ENCODE measurements around the gene SLC22A16. TPM values are rescaled to one million over a fixed set of nuclear protein-coding genes. Genes with fewer than 3 reads are reported as not detected.
"Not testable (repeated sequence)": the region's sequence is repeated elsewhere in the genome, so short reads cannot be mapped to it uniquely, and the experiment has no call there.

SLC22A16 gene
- polyA plus RNA-seq, 2 donors = not detected

GRCh38 chr6:110517034-110517433 is 40.6 kb upstream of the SLC22A16 start:
- Histone ChIP-seq H3K36me3 (ENCODE audit: control insufficient read depth in 2 of 2, insufficient read depth in 2 of 2, low read length in 1 of 2) (no peaks in the 10 kb centered on the region), H3K27ac (ENCODE audit: low read depth in 2 of 2, low read length in 1 of 2) (no peak overlapping the region), H3K4me1 (ENCODE audit: control insufficient read depth in 2 of 2, insufficient read depth in 2 of 2, low read length in 1 of 2) (no peaks in the 10 kb centered on the region), H3K4me3 (ENCODE audit: low read depth in 1 of 2, low read length in 2 of 2) (no peak overlapping the region), H3K27me3 (ENCODE audit: control insufficient read depth in 1 of 2, insufficient read depth in 2 of 2, low read length in 2 of 2) (peaks cover 0 to 3% of the 10 kb centered on the region in 2 donors), H3K9me3 (ENCODE audit: control insufficient read depth in 2 of 2, insufficient read depth in 1 of 2, low read depth in 1 of 2, low read length in 1 of 2) (no peaks in the 10 kb centered on the region)
- 32 to 49% methylated on average over 2 of the region's 2 CpGs for WGBS, 2 donors

GRCh38 chr6:110514818-110515217 is 38.4 kb upstream of the SLC22A16 start:
- Histone ChIP-seq H3K36me3 (ENCODE audit: control insufficient read depth in 2 of 2, insufficient read depth in 2 of 2, low read length in 1 of 2) (no peaks in the 10 kb centered on the region), H3K4me3 (ENCODE audit: low read depth in 1 of 2, low read length in 2 of 2) (no peak overlapping the region), H3K4me1 (ENCODE audit: control insufficient read depth in 2 of 2, insufficient read depth in 2 of 2, low read length in 1 of 2) (no peaks in the 10 kb centered on the region), H3K27ac (ENCODE audit: low read depth in 2 of 2, low read length in 1 of 2) (no peak overlapping the region), H3K27me3 (ENCODE audit: control insufficient read depth in 1 of 2, insufficient read depth in 2 of 2, low read length in 2 of 2) (no peaks in the 10 kb centered on the region), H3K9me3 (ENCODE audit: control insufficient read depth in 2 of 2, insufficient read depth in 1 of 2, low read depth in 1 of 2, low read length in 1 of 2) (no peaks in the 10 kb centered on the region)
- WGBS, 2 donors = 68 to 75% methylated on average over 4 of the region's 4 CpGs

GRCh38 chr6:110512991-110513390 is 36.6 kb upstream of the SLC22A16 start:
- H3K27ac ChIP-seq (ENCODE audit: low read depth in 2 of 2, low read length in 1 of 2) = no peak overlapping the region
- no peaks in the 10 kb centered on the region for H3K9me3 ChIP-seq (ENCODE audit: control insufficient read depth in 2 of 2, insufficient read depth in 1 of 2, low read depth in 1 of 2, low read length in 1 of 2)

GRCh38 chr6:110512549-110512948 is 36.1 kb upstream of the SLC22A16 start:
- H3K27me3 ChIP-seq (ENCODE audit: control insufficient read depth in 1 of 2, insufficient read depth in 2 of 2, low read length in 2 of 2); H3K9me3 ChIP-seq (ENCODE audit: control insufficient read depth in 2 of 2, insufficient read depth in 1 of 2, low read depth in 1 of 2, low read length in 1 of 2); H3K4me3 ChIP-seq (ENCODE audit: low read depth in 1 of 2, low read length in 2 of 2); H3K4me1 ChIP-seq (ENCODE audit: control insufficient read depth in 2 of 2, insufficient read depth in 2 of 2, low read length in 1 of 2); H3K36me3 ChIP-seq (ENCODE audit: control insufficient read depth in 2 of 2, insufficient read depth in 2 of 2, low read length in 1 of 2); H3K27ac ChIP-seq (ENCODE audit: low read depth in 2 of 2, low read length in 1 of 2): not testable (repeated sequence)

More at GRCh38 chr6:110512991-110513390, 36.6 kb upstream of the SLC22A16 start:
- Histone ChIP-seq H3K36me3 (ENCODE audit: control insufficient read depth in 2 of 2, insufficient read depth in 2 of 2, low read length in 1 of 2) (no peaks in the 10 kb centered on the region), H3K4me1 (ENCODE audit: control insufficient read depth in 2 of 2, insufficient read depth in 2 of 2, low read length in 1 of 2) (peaks cover 0 to 3% of the 10 kb centered on the region in 2 donors), H3K4me3 (ENCODE audit: low read depth in 1 of 2, low read length in 2 of 2) (no peak overlapping the region), H3K27me3 (ENCODE audit: control insufficient read depth in 1 of 2, insufficient read depth in 2 of 2, low read length in 2 of 2) (no peaks in the 10 kb centered on the region)

- no peaks in the 10 kb centered on the region for H3K36me3 ChIP-seq (ENCODE audit: control insufficient read depth in 2 of 2, insufficient read depth in 2 of 2, low read length in 1 of 2)
- no peaks in the 10 kb centered on the region for H3K27me3 ChIP-seq (ENCODE audit: control insufficient read depth in 1 of 2, insufficient read depth in 2 of 2, low read length in 2 of 2)
- H3K4me1 ChIP-seq (ENCODE audit: control insufficient read depth in 2 of 2, insufficient read depth in 2 of 2, low read length in 1 of 2) = peaks cover 0 to 3% of the 10 kb centered on the region in 2 donors
- no peaks in the 10 kb centered on the region for H3K9me3 ChIP-seq (ENCODE audit: control insufficient read depth in 2 of 2, insufficient read depth in 1 of 2, low read depth in 1 of 2, low read length in 1 of 2)
- no peak overlapping the region for H3K4me3 ChIP-seq (ENCODE audit: low read depth in 1 of 2, low read length in 2 of 2)
- WGBS, 2 donors = 90 to 97% methylated on average over 1 of the region's 1 CpG
- no peak overlapping the region for H3K27ac ChIP-seq (ENCODE audit: low read depth in 2 of 2, low read length in 1 of 2)
Measured at GRCh38 chr6:110511401-110511800, 35.0 kb upstream of the SLC22A16 start.

- Histone ChIP-seq H3K4me1 (ENCODE audit: control insufficient read depth in 2 of 2, insufficient read depth in 2 of 2, low read length in 1 of 2) (peaks cover 0 to 3% of the 10 kb centered on the region in 2 donors), H3K36me3 (ENCODE audit: control insufficient read depth in 2 of 2, insufficient read depth in 2 of 2, low read length in 1 of 2) (no peaks in the 10 kb centered on the region), H3K4me3 (ENCODE audit: low read depth in 1 of 2, low read length in 2 of 2) (no peak overlapping the region), H3K27ac (ENCODE audit: low read depth in 2 of 2, low read length in 1 of 2) (no peak overlapping the region), H3K27me3 (ENCODE audit: control insufficient read depth in 1 of 2, insufficient read depth in 2 of 2, low read length in 2 of 2) (no peaks in the 10 kb centered on the region), H3K9me3 (ENCODE audit: control insufficient read depth in 2 of 2, insufficient read depth in 1 of 2, low read depth in 1 of 2, low read length in 1 of 2) (no peaks in the 10 kb centered on the region)
- WGBS, 2 donors = 48 to 67% methylated on average over 1 of the region's 1 CpG
Measured at GRCh38 chr6:110509617-110510241, 33.3 kb upstream of the SLC22A16 start.

GRCh38 chr6:110504891-110505290 is 28.5 kb upstream of the SLC22A16 start:
- H3K9me3 ChIP-seq (ENCODE audit: control insufficient read depth in 2 of 2, insufficient read depth in 1 of 2, low read depth in 1 of 2, low read length in 1 of 2); H3K27me3 ChIP-seq (ENCODE audit: control insufficient read depth in 1 of 2, insufficient read depth in 2 of 2, low read length in 2 of 2); H3K27ac ChIP-seq (ENCODE audit: low read depth in 2 of 2, low read length in 1 of 2); H3K4me3 ChIP-seq (ENCODE audit: low read depth in 1 of 2, low read length in 2 of 2); H3K4me1 ChIP-seq (ENCODE audit: control insufficient read depth in 2 of 2, insufficient read depth in 2 of 2, low read length in 1 of 2); H3K36me3 ChIP-seq (ENCODE audit: control insufficient read depth in 2 of 2, insufficient read depth in 2 of 2, low read length in 1 of 2): not testable (repeated sequence)
- 70 to 83% methylated on average over 2 of the region's 2 CpGs for WGBS, 2 donors

GRCh38 chr6:110495949-110496348 is 19.5 kb upstream of the SLC22A16 start:
- no peaks in the 10 kb centered on the region for H3K36me3 ChIP-seq (ENCODE audit: control insufficient read depth in 2 of 2, insufficient read depth in 2 of 2, low read length in 1 of 2)
- 85 to 90% methylated on average over 4 of the region's 4 CpGs for WGBS, 2 donors
- no peaks in the 10 kb centered on the region for H3K27me3 ChIP-seq (ENCODE audit: control insufficient read depth in 1 of 2, insufficient read depth in 2 of 2, low read length in 2 of 2)
- peaks cover 0 to 2% of the 10 kb centered on the region in 2 donors for H3K9me3 ChIP-seq (ENCODE audit: control insufficient read depth in 2 of 2, insufficient read depth in 1 of 2, low read depth in 1 of 2, low read length in 1 of 2)
- no peaks in the 10 kb centered on the region for H3K4me1 ChIP-seq (ENCODE audit: control insufficient read depth in 2 of 2, insufficient read depth in 2 of 2, low read length in 1 of 2)
- no peak overlapping the region for H3K27ac ChIP-seq (ENCODE audit: low read depth in 2 of 2, low read length in 1 of 2)
- no peak overlapping the region for H3K4me3 ChIP-seq (ENCODE audit: low read depth in 1 of 2, low read length in 2 of 2)

- Histone ChIP-seq H3K4me1 (ENCODE audit: control insufficient read depth in 2 of 2, insufficient read depth in 2 of 2, low read length in 1 of 2) (no peaks in the 10 kb centered on the region), H3K27ac (ENCODE audit: low read depth in 2 of 2, low read length in 1 of 2) (no peak overlapping the region), H3K4me3 (ENCODE audit: low read depth in 1 of 2, low read length in 2 of 2) (no peak overlapping the region), H3K36me3 (ENCODE audit: control insufficient read depth in 2 of 2, insufficient read depth in 2 of 2, low read length in 1 of 2) (no peaks in the 10 kb centered on the region), H3K27me3 (ENCODE audit: control insufficient read depth in 1 of 2, insufficient read depth in 2 of 2, low read length in 2 of 2) (no peaks in the 10 kb centered on the region), H3K9me3 (ENCODE audit: control insufficient read depth in 2 of 2, insufficient read depth in 1 of 2, low read depth in 1 of 2, low read length in 1 of 2) (peaks cover 0 to 2% of the 10 kb centered on the region in 2 donors)
- 89 to 93% methylated on average over 9 of the region's 9 CpGs for WGBS, 2 donors
Measured at GRCh38 chr6:110493253-110493800, 16.9 kb upstream of the SLC22A16 start.

- H3K4me3 ChIP-seq (ENCODE audit: low read depth in 1 of 2, low read length in 2 of 2) = no peak overlapping the region
- 71% methylated on average over 7 of the region's 7 CpGs for WGBS, 2 donors
- no peaks in the 10 kb centered on the region for H3K36me3 ChIP-seq (ENCODE audit: control insufficient read depth in 2 of 2, insufficient read depth in 2 of 2, low read length in 1 of 2)
- H3K9me3 ChIP-seq (ENCODE audit: control insufficient read depth in 2 of 2, insufficient read depth in 1 of 2, low read depth in 1 of 2, low read length in 1 of 2) = peaks cover 0 to 2% of the 10 kb centered on the region in 2 donors
- H3K27me3 ChIP-seq (ENCODE audit: control insufficient read depth in 1 of 2, insufficient read depth in 2 of 2, low read length in 2 of 2) = no peaks in the 10 kb centered on the region
- no peak overlapping the region for H3K27ac ChIP-seq (ENCODE audit: low read depth in 2 of 2, low read length in 1 of 2)
- no peaks in the 10 kb centered on the region for H3K4me1 ChIP-seq (ENCODE audit: control insufficient read depth in 2 of 2, insufficient read depth in 2 of 2, low read length in 1 of 2)
Measured at GRCh38 chr6:110492584-110492983, 16.2 kb upstream of the SLC22A16 start.

All from esophagus (tissue), 2 donors.